ENCODE measurements around the gene NCAPG2. TPM values are rescaled to one million over a fixed set of nuclear protein-coding genes. Genes with fewer than 3 reads are reported as not detected.

The NCAPG2 gene
- polyA plus RNA-seq, 1 donor (not counting 4 experiments of a cell fraction or from before 2014, with no cell fraction given): 16.5 TPM

DNA sequence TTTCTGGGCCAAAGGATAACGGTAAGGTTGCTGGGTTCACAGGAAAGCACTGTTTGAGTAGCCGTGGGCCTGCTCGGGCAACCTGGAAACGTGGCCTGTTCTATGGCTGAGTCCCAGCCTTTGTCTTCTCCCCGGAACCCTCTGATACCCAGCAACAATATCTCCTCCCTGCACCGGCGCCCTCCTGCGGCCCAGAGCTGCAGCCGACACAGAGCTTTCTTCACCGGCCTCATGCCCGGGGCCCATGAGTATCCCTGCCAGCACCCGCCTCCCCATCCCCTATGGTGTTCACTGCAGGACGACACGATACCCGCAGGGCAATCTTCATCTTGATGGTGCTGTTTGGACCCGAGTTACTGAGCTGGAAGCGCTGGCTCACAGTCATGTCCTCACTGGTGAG is 38.6 kb upstream of the NCAPG2 start:
- Histone ChIP-seq H4K20me1 (ENCODE audit: control insufficient read depth, extremely low read depth, insufficient read depth, low read length) (no peaks in the 10 kb centered on the region), H3K27ac (ENCODE audit: control insufficient read depth, insufficient read depth, low read length) (no peak overlapping the region), H3K4me2 (ENCODE audit: control insufficient read depth, extremely low read depth, insufficient read depth, low read depth, low read length) (no peak overlapping the region), H3K4me3 (ENCODE audit: control insufficient read depth in 2 of 3, extremely low read depth in 1 of 3, insufficient read depth in 2 of 3, low read depth in 1 of 3, low read length in 3 of 3) (no peak overlapping the region), H3K9me1 (ENCODE audit: control insufficient read depth, extremely low read depth, insufficient read depth, low read length) (no peaks in the 10 kb centered on the region), H3K36me3 (ENCODE audit: control insufficient read depth in 2 of 2, extremely low read depth in 1 of 2, insufficient read depth in 2 of 2, low read length in 2 of 2) (peaks cover 24 to 38% of the 10 kb centered on the region in 2 experiments), H3K9ac (ENCODE audit: control insufficient read depth, extremely low read depth, insufficient read depth, low read length) (no peak overlapping the region), H3K79me2 (ENCODE audit: control insufficient read depth, insufficient read depth, low read length) (no peaks in the 10 kb centered on the region), H3K4me1 (ENCODE audit: control insufficient read depth, extremely low read depth, insufficient read depth, low read length) (no peaks in the 10 kb centered on the region), H3K27me3 (ENCODE audit: control insufficient read depth, extremely low read depth, insufficient read depth, low read length) (no peaks in the 10 kb centered on the region), H2AFZ (ENCODE audit: control insufficient read depth, low read length) (no peak overlapping the region), H3K9me3 (ENCODE audit: control insufficient read depth, low read depth, low read length) (no peaks in the 10 kb centered on the region)
- TF ChIP-seq, protein P1, sequence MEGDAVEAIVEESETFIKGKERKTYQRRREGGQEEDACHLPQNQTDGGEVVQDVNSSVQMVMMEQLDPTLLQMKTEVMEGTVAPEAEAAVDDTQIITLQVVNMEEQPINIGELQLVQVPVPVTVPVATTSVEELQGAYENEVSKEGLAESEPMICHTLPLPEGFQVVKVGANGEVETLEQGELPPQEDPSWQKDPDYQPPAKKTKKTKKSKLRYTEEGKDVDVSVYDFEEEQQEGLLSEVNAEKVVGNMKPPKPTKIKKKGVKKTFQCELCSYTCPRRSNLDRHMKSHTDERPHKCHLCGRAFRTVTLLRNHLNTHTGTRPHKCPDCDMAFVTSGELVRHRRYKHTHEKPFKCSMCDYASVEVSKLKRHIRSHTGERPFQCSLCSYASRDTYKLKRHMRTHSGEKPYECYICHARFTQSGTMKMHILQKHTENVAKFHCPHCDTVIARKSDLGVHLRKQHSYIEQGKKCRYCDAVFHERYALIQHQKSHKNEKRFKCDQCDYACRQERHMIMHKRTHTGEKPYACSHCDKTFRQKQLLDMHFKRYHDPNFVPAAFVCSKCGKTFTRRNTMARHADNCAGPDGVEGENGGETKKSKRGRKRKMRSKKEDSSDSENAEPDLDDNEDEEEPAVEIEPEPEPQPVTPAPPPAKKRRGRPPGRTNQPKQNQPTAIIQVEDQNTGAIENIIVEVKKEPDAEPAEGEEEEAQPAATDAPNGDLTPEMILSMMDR (optimal IDR thresholded peaks at IDR 0.05 in 1 of 3, IDR thresholded peaks at IDR 0.05 in 1 of 3, conservative IDR thresholded peaks at IDR 0.05 in 1 of 3; ENCODE audit: extremely low read depth in 1 of 3, insufficient read depth in 2 of 3, low read length in 3 of 3): no peak
- TF ChIP-seq EZH2 (IDR thresholded peaks at IDR 0.05; ENCODE audit: low read length): no peak
- DNase-seq (ENCODE audit: low read depth, low spot score): no peak
- FAIRE-seq: no peak
- dilution Hi-C loops (cut with MboI; ENCODE audit: extremely low pct_ligation_motif_present, low sequenced_read_pairs): no loop called here

DNA sequence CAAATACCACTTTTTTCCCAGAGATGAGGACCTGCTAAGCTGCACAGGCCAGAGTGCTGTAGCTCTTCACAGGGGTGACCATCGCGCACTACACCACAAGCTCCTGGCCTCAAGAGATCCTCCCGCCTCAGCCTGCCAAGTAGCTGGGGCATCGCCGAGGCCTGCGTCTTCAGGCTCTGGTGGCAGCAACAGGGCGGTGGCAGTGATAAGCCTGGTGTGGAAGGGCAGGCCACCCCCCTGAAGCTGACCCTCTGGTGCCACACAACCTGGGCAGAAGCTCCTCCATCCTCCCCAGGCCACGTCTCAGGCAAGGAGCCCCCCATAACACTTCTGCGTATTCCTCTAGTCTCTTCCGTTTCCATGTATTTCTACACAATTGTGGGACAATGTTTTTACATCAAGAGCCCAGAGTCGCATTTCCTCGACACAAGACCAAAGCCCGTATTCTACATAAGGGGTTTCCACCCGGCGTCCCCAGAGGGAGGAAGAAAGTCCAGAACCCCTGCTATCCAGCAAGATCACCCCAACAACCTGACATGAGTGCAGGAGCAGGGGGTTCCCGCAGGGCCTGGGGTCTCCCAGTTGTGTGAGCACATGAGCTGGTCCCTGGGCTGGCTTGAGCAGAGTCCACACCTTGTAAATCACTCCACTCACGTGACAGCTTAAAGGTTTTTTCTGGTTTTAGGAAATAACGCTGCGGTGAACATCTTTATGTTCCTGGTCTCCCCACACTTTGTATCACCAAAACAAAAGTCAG is 37.6 kb upstream of the NCAPG2 start:
- H3K36me3 ChIP-seq (ENCODE audit: control insufficient read depth in 2 of 2, extremely low read depth in 1 of 2, insufficient read depth in 2 of 2, low read length in 2 of 2): peaks cover 26 to 38% of the 10 kb centered on the region in 2 experiments
- no peaks in the 10 kb centered on the region for H3K27me3 ChIP-seq (ENCODE audit: control insufficient read depth, extremely low read depth, insufficient read depth, low read length)
- dilution Hi-C loops (cut with MboI; ENCODE audit: extremely low pct_ligation_motif_present, low sequenced_read_pairs): no loop called here
- no peak overlapping the region for H2AFZ ChIP-seq (ENCODE audit: control insufficient read depth, low read length)
- no peak overlapping the region for H3K4me2 ChIP-seq (ENCODE audit: control insufficient read depth, extremely low read depth, insufficient read depth, low read depth, low read length)
- H3K9me1 ChIP-seq (ENCODE audit: control insufficient read depth, extremely low read depth, insufficient read depth, low read length): no peaks in the 10 kb centered on the region
- FAIRE-seq: no peak
- no peak overlapping the region for H3K4me3 ChIP-seq (ENCODE audit: control insufficient read depth in 2 of 3, extremely low read depth in 1 of 3, insufficient read depth in 2 of 3, low read depth in 1 of 3, low read length in 3 of 3)
- DNase-seq (ENCODE audit: low read depth, low spot score): no peak
- TF ChIP-seq EZH2 (IDR thresholded peaks at IDR 0.05; ENCODE audit: low read length): no peak
- TF ChIP-seq, protein P1 (optimal IDR thresholded peaks at IDR 0.05 in 1 of 3, IDR thresholded peaks at IDR 0.05 in 1 of 3, conservative IDR thresholded peaks at IDR 0.05 in 1 of 3; ENCODE audit: extremely low read depth in 1 of 3, insufficient read depth in 2 of 3, low read length in 3 of 3): no peak
- no peaks in the 10 kb centered on the region for H3K79me2 ChIP-seq (ENCODE audit: control insufficient read depth, insufficient read depth, low read length)
- no peaks in the 10 kb centered on the region for H3K9me3 ChIP-seq (ENCODE audit: control insufficient read depth, low read depth, low read length)
- H4K20me1 ChIP-seq (ENCODE audit: control insufficient read depth, extremely low read depth, insufficient read depth, low read length): no peaks in the 10 kb centered on the region
- H3K4me1 ChIP-seq (ENCODE audit: control insufficient read depth, extremely low read depth, insufficient read depth, low read length): no peaks in the 10 kb centered on the region
- no peak overlapping the region for H3K27ac ChIP-seq (ENCODE audit: control insufficient read depth, insufficient read depth, low read length)
- no peak overlapping the region for H3K9ac ChIP-seq (ENCODE audit: control insufficient read depth, extremely low read depth, insufficient read depth, low read length)

All from keratinocyte (primary cell).